H1 (cell line): ENCODE data around the gene SLC26A4. TPM values are rescaled to one million over a fixed set of nuclear protein-coding genes. Genes with fewer than 3 reads are reported as not detected.

Source experiments
- CREB1 ChIP-seq: IDR thresholded peaks from 2 replicates; pipeline ENCODE4 v1.6.1; 2012; ENCODE audit warnings: inconsistent platforms
- EP300 ChIP-seq, 2 experiments: IDR thresholded peaks; 1 replicate in 1 of 2; 2 replicates in 1 of 2; pipeline ENCODE4 v1.6.1; 2011 to 2012; ENCODE audit warnings: low read depth in 2 of 2, low read length in 2 of 2, mild to moderate bottlenecking in 2 of 2, borderline replicate concordance in 1 of 2, inconsistent platforms in 1 of 2, moderate library complexity in 1 of 2
- JUND ChIP-seq: IDR thresholded peaks from 2 replicates; pipeline ENCODE4 v1.6.1; 2011; ENCODE audit warnings: mild to moderate bottlenecking, improper control_type of control experiment, low read length
- RFX5 ChIP-seq: IDR thresholded peaks from 2 replicates; pipeline ENCODE4 v1.6.1; 2011; ENCODE audit warnings: low read depth, low read length, improper control_type of control experiment, borderline replicate concordance
- SIRT6 ChIP-seq: IDR thresholded peaks from one replicate; pipeline ENCODE4 v1.7.1; 2012; ENCODE audit warnings: low read length, inconsistent platforms
- SP4 ChIP-seq: IDR thresholded peaks from 2 replicates; pipeline ENCODE4 v1.6.1; 2012; ENCODE audit warnings: low read length, inconsistent platforms
- SUZ12 ChIP-seq: fragments of 200-600 bp; sonication (generic); IDR thresholded peaks from 2 replicates; pipeline ENCODE4 v1.6.1; 2012; ENCODE audit warnings: mild to moderate bottlenecking, inconsistent platforms, low read length, moderate library complexity, mixed read lengths
- TAF7 ChIP-seq: optimal IDR thresholded peaks from 2 replicates; pipeline ENCODE3; 2011; ENCODE audit warnings: low read depth, mild to moderate bottlenecking, inconsistent platforms, low read length, moderate library complexity, borderline replicate concordance
- USF2 ChIP-seq: IDR thresholded peaks from 2 replicates; pipeline ENCODE4 v1.6.1; 2011; ENCODE audit warnings: low read length, improper control_type of control experiment
- ZNF274 ChIP-seq: IDR thresholded peaks from 2 replicates; pipeline ENCODE4 v1.7.0; 2012; ENCODE audit warnings: low read length, borderline replicate concordance; ENCODE audit errors: extremely low read depth
- polyA plus RNA-seq, 7 experiments: library from polyadenylated mRNA; depleted of rRNA in 3 of 7; stranded (reverse) in 5 of 7; unstranded in 2 of 7; fragments of >200 nt in 5 of 7; fragments of 200-250 nt in 2 of 7; gene quantifications; 1 replicate in 5 of 7; 2 replicates in 1 of 7; 4 replicates in 1 of 7; pipeline versions ENCODE4 v1.2.1 to v1.2.3, GENCODE V29; 2011 to 2013; ENCODE audit warnings: missing spikeins in 2 of 7, mixed read lengths in 2 of 7
- total RNA-seq: library from RNA; stranded (reverse); fragmentation: NEBNext Ultra II Directional; extraction: Animal tissue kit (Norgen Biotek cat#: 25700); gene quantifications from 2 replicates; pipeline ENCODE4 v1.2.1, GENCODE V29; 2021
- TF ChIP-seq, protein P1 (sequence below): fragments of 300-600 bp; sonication (generic); IDR thresholded peaks from 2 replicates; pipeline ENCODE4 v1.7.1; 2012; ENCODE audit warnings: low read length, moderate library complexity, mild to moderate bottlenecking, inconsistent platforms; ENCODE audit not compliant: insufficient replicate concordance

Gene SLC26A4
- total and polyA plus RNA-seq, 2 of the 8 experiments (the other 6 are each of a cell fraction or from before 2014, with no cell fraction given) = 0.11 to 0.35 TPM

GRCh38 chr7:107684947-107685463 lies 24.4 kb downstream of the SLC26A4 start (continued):
- TF ChIP-seq, protein P1, sequence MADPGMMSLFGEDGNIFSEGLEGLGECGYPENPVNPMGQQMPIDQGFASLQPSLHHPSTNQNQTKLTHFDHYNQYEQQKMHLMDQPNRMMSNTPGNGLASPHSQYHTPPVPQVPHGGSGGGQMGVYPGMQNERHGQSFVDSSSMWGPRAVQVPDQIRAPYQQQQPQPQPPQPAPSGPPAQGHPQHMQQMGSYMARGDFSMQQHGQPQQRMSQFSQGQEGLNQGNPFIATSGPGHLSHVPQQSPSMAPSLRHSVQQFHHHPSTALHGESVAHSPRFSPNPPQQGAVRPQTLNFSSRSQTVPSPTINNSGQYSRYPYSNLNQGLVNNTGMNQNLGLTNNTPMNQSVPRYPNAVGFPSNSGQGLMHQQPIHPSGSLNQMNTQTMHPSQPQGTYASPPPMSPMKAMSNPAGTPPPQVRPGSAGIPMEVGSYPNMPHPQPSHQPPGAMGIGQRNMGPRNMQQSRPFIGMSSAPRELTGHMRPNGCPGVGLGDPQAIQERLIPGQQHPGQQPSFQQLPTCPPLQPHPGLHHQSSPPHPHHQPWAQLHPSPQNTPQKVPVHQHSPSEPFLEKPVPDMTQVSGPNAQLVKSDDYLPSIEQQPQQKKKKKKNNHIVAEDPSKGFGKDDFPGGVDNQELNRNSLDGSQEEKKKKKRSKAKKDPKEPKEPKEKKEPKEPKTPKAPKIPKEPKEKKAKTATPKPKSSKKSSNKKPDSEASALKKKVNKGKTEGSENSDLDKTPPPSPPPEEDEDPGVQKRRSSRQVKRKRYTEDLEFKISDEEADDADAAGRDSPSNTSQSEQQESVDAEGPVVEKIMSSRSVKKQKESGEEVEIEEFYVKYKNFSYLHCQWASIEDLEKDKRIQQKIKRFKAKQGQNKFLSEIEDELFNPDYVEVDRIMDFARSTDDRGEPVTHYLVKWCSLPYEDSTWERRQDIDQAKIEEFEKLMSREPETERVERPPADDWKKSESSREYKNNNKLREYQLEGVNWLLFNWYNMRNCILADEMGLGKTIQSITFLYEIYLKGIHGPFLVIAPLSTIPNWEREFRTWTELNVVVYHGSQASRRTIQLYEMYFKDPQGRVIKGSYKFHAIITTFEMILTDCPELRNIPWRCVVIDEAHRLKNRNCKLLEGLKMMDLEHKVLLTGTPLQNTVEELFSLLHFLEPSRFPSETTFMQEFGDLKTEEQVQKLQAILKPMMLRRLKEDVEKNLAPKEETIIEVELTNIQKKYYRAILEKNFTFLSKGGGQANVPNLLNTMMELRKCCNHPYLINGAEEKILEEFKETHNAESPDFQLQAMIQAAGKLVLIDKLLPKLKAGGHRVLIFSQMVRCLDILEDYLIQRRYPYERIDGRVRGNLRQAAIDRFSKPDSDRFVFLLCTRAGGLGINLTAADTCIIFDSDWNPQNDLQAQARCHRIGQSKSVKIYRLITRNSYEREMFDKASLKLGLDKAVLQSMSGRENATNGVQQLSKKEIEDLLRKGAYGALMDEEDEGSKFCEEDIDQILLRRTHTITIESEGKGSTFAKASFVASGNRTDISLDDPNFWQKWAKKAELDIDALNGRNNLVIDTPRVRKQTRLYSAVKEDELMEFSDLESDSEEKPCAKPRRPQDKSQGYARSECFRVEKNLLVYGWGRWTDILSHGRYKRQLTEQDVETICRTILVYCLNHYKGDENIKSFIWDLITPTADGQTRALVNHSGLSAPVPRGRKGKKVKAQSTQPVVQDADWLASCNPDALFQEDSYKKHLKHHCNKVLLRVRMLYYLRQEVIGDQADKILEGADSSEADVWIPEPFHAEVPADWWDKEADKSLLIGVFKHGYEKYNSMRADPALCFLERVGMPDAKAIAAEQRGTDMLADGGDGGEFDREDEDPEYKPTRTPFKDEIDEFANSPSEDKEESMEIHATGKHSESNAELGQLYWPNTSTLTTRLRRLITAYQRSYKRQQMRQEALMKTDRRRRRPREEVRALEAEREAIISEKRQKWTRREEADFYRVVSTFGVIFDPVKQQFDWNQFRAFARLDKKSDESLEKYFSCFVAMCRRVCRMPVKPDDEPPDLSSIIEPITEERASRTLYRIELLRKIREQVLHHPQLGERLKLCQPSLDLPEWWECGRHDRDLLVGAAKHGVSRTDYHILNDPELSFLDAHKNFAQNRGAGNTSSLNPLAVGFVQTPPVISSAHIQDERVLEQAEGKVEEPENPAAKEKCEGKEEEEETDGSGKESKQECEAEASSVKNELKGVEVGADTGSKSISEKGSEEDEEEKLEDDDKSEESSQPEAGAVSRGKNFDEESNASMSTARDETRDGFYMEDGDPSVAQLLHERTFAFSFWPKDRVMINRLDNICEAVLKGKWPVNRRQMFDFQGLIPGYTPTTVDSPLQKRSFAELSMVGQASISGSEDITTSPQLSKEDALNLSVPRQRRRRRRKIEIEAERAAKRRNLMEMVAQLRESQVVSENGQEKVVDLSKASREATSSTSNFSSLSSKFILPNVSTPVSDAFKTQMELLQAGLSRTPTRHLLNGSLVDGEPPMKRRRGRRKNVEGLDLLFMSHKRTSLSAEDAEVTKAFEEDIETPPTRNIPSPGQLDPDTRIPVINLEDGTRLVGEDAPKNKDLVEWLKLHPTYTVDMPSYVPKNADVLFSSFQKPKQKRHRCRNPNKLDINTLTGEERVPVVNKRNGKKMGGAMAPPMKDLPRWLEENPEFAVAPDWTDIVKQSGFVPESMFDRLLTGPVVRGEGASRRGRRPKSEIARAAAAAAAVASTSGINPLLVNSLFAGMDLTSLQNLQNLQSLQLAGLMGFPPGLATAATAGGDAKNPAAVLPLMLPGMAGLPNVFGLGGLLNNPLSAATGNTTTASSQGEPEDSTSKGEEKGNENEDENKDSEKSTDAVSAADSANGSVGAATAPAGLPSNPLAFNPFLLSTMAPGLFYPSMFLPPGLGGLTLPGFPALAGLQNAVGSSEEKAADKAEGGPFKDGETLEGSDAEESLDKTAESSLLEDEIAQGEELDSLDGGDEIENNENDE = no peak
- no peak for TF ChIP-seq ZNF274
- TF ChIP-seq EP300 (IDR thresholded peaks at IDR 0.05; ENCODE audit: borderline replicate concordance in 1 of 2, low read depth in 2 of 2, low read length in 2 of 2) = no peak
- no peak for TF ChIP-seq USF2
- TF ChIP-seq SP4 = no peak
- no peak for TF ChIP-seq RFX5
- no peak for TF ChIP-seq SIRT6
- TF ChIP-seq CREB1 = no peak
- TF ChIP-seq TAF7 = no peak
- TF ChIP-seq SUZ12 = no peak
- no peak for TF ChIP-seq JUND
- TF ChIP-seq, all 59 proteins: peak for 0
